ENCODE measurements around the gene KLC1.

The KLC1 gene

GRCh38 chr14:103702497-103703432 is 73.8 kb downstream of the KLC1 start:
- TF ChIP-seq CTCF (IDR thresholded peaks at IDR 0.05; ENCODE audit: control extremely low read depth, extremely low read depth, low read depth, missing control alignments): no peak
- DNase-seq (ENCODE audit: extremely low spot score): no peak
- ChIA-PET POLR2A (no interaction called here), CTCF (interaction anchor here (1.5 kb wide), 1 partner anchor 17 kb away, joined by 3 read pairs; no protein-coding TSS in a partner anchor)

GRCh38 chr14:103703433-103704385 is 74.7 kb downstream of the KLC1 start:
- no peak for DNase-seq (ENCODE audit: extremely low spot score)
- ChIA-PET CTCF (interaction anchor here (1.0 to 1.5 kb wide), 2 partner anchors 8 to 16 kb away, joined by 3 to 4 read pairs; no protein-coding TSS in a partner anchor), POLR2A (interaction anchor here (0.5 kb wide), 1 partner anchor 21 kb away, joined by 3 read pairs; no protein-coding TSS in a partner anchor)
- TF ChIP-seq CTCF (IDR thresholded peaks at IDR 0.05; ENCODE audit: control extremely low read depth, extremely low read depth, low read depth, missing control alignments): no peak

- DNase-seq (ENCODE audit: extremely low spot score): no peak
- POLR2A ChIA-PET: interaction anchor here (0.5 kb wide), 1 partner anchor 22 kb away, joined by 3 read pairs; no protein-coding TSS in a partner anchor
- no peak for TF ChIP-seq CTCF (IDR thresholded peaks at IDR 0.05; ENCODE audit: control extremely low read depth, extremely low read depth, low read depth, missing control alignments)
- CTCF ChIA-PET: interaction anchor here (1.0 kb wide), 1 partner anchor 9 kb away, joined by 4 read pairs; no protein-coding TSS in a partner anchor
These were observed 75.7 kb downstream of the KLC1 start for GRCh38 chr14:103704708-103705107.

- CTCF ChIA-PET: interaction anchor here (1.0 kb wide), 1 partner anchor 9 kb away, joined by 4 read pairs; no protein-coding TSS in a partner anchor
- no peak for TF ChIP-seq CTCF (IDR thresholded peaks at IDR 0.05; ENCODE audit: control extremely low read depth, extremely low read depth, low read depth, missing control alignments)
- DNase-seq (ENCODE audit: extremely low spot score): no peak
- POLR2A ChIA-PET: interaction anchor here (0.6 kb wide), 1 partner anchor 23 kb away, joined by 3 read pairs; no protein-coding TSS in a partner anchor
These were observed 76.1 kb downstream of the KLC1 start for GRCh38 chr14:103705118-103705503.

GRCh38 chr14:103705504-103706284 is 76.7 kb downstream of the KLC1 start:
- ChIA-PET POLR2A (interaction anchor here (0.6 kb wide), 1 partner anchor 23 kb away, joined by 3 read pairs; no protein-coding TSS in a partner anchor), CTCF (interaction anchor here (1.0 kb wide), 1 partner anchor 9 kb away, joined by 3 read pairs; no protein-coding TSS in a partner anchor)
- no peak for TF ChIP-seq CTCF (IDR thresholded peaks at IDR 0.05; ENCODE audit: control extremely low read depth, extremely low read depth, low read depth, missing control alignments)
- no peak for DNase-seq (ENCODE audit: extremely low spot score)

Data from GM10248 (cell line).